GM12874 (cell line): Measurements from ENCODE around the gene KRTDAP.

Source experiments
- CTCF ChIP-seq: IDR thresholded peaks from 2 replicates; pipeline ENCODE4 v1.5.1; 2011; ENCODE audit warnings: low read depth, mild to moderate bottlenecking, control low read depth, low read length, moderate library complexity; ENCODE audit not compliant: insufficient read depth

KRTDAP gene

GRCh38 chr19:35490364-35490763 lies at the start of gene KRTDAP:
TSS of gene KRTDAP (minus strand) at chr19:35490464. CDS start at chr19:35490442, 22 bp downstream.
- TF ChIP-seq CTCF = no peak

GRCh38 chr19:35539850-35540249 lies 49.6 kb upstream of the KRTDAP start:
- TF ChIP-seq CTCF = no peak

GRCh38 chr19:35539314-35539713 lies 49.0 kb upstream of the KRTDAP start:
- TF ChIP-seq CTCF = no peak

- no peak for TF ChIP-seq CTCF
These were observed 44.7 kb upstream of the KRTDAP start for GRCh38 chr19:35534803-35535480.

GRCh38 chr19:35533822-35534392 lies 43.6 kb upstream of the KRTDAP start:
- TF ChIP-seq CTCF = no peak

GRCh38 chr19:35533201-35533821 lies 43.0 kb upstream of the KRTDAP start, which contains the start of gene GAPDHS:
TSS of gene GAPDHS (plus strand) at chr19:35533456. CDS start at chr19:35533528, 72 bp downstream.
- no peak for TF ChIP-seq CTCF

- no peak for TF ChIP-seq CTCF
These were observed 41.0 kb upstream of the KRTDAP start for GRCh38 chr19:35531291-35531690.
